Neural progenitor cell (in vitro differentiated cells): ENCODE results near the gene GRIK2. TPM values are rescaled to one million over a fixed set of nuclear protein-coding genes. Genes with fewer than 3 reads are reported as not detected.

ENCODE experiments used
- DNase-seq: peaks from one replicate; pipeline ENCODE4 v3.0.0-alpha.2; 2016; ENCODE audit warnings: low spot score
- H2AFZ ChIP-seq: fragments of 200-600 bp; sonication (generic); replicated peaks from 2 replicates; pipeline ENCODE4 v1.6.1; 2016; ENCODE audit warnings: antibody characterized with exemption
- H3F3A ChIP-seq: fragments of 200-600 bp; sonication (generic); 2 replicates; pipeline ENCODE4 v1.6.1; 2016; ENCODE audit warnings: antibody characterized with exemption, low read depth
- H3K27ac ChIP-seq: fragments of 200-600 bp; sonication (generic); 2 replicates; pipeline ENCODE4 v1.5.1; 2016; ENCODE audit warnings: mild to moderate bottlenecking
- H3K27me3 ChIP-seq: fragments of 200-600 bp; sonication (generic); 2 replicates; pipeline ENCODE4 v1.6.1; 2016; ENCODE audit warnings: mild to moderate bottlenecking, moderate library complexity
- H3K36me3 ChIP-seq: fragments of 200-600 bp; sonication (generic); 2 replicates; pipeline ENCODE4 v1.5.1; 2016
- H3K4me1 ChIP-seq: fragments of 200-600 bp; sonication (generic); 2 replicates; pipeline ENCODE4 v1.6.1; 2016; ENCODE audit warnings: mixed run types
- H3K4me2 ChIP-seq: fragments of 200-600 bp; sonication (generic); 2 replicates; pipeline ENCODE4 v1.6.1; 2016
- H3K4me3 ChIP-seq: fragments of 200-600 bp; sonication (generic); 2 replicates; pipeline ENCODE4 v1.5.1; 2016
- H3K79me2 ChIP-seq: fragments of 200-600 bp; sonication (generic); 2 replicates; pipeline ENCODE4 v1.6.1; 2016; ENCODE audit warnings: low read depth
- H3K9ac ChIP-seq: fragments of 200-600 bp; sonication (generic); 2 replicates; pipeline ENCODE4 v1.6.1; 2016
- H3K9me3 ChIP-seq: fragments of 200-600 bp; sonication (generic); 2 replicates; pipeline ENCODE4 v1.5.1; 2016; ENCODE audit warnings: low read depth
- H4K20me1 ChIP-seq: fragments of 200-600 bp; sonication (generic); 2 replicates; pipeline ENCODE4 v1.6.1; 2016; ENCODE audit warnings: low read depth
- H3K27ac Mint-ChIP-seq: 3 replicates; pipeline ENCODE4 v1.8.0; 2021; ENCODE audit warnings: mixed read lengths
- H3K27me3 Mint-ChIP-seq: 2 replicates; pipeline ENCODE4 v1.8.0; 2022; ENCODE audit warnings: low read depth, mild to moderate bottlenecking, inconsistent platforms, moderate library complexity, mixed read lengths; ENCODE audit not compliant: insufficient read depth
- H3K36me3 Mint-ChIP-seq: 3 replicates; pipeline ENCODE4 v1.8.0; 2021; ENCODE audit warnings: mixed read lengths
- H3K4me1 Mint-ChIP-seq: 3 replicates; pipeline ENCODE4 v1.8.0; 2021; ENCODE audit warnings: mixed read lengths
- H3K4me3 Mint-ChIP-seq: 3 replicates; pipeline ENCODE4 v1.8.0; 2021; ENCODE audit warnings: mild to moderate bottlenecking, moderate library complexity, mixed read lengths
- H3K9me3 Mint-ChIP-seq: 3 replicates; pipeline ENCODE4 v1.8.0; 2020; ENCODE audit warnings: mixed read lengths
- CTCF ChIP-seq: fragments of 200-600 bp; sonication (generic); IDR thresholded peaks from 2 replicates; pipeline ENCODE4 v1.5.1; 2017; ENCODE audit warnings: antibody characterized with exemption, mild to moderate bottlenecking
- EZH2 ChIP-seq: fragments of 200-600 bp; sonication (generic); IDR thresholded peaks from 2 replicates; pipeline ENCODE4 v1.6.1; 2017; ENCODE audit warnings: antibody characterized with exemption, mild to moderate bottlenecking, moderate library complexity
- EZH2phosphoT487 ChIP-seq: fragments of 200-600 bp; sonication (generic); IDR thresholded peaks from 2 replicates; pipeline ENCODE4 v1.6.1; 2017; ENCODE audit warnings: antibody characterized with exemption
- total RNA-seq: library from RNA; depleted of rRNA; stranded (reverse); fragments of >200 nt; gene quantifications from 2 replicates; pipeline ENCODE4 v1.2.3, GENCODE V29; 2015; ENCODE audit warnings: low replicate concordance

The GRIK2 gene
- total RNA-seq, 1 donor from 2014 or later: 0.88 TPM

GRCh38 chr6:101434601-101435000 is 41.1 kb downstream of the GRIK2 start:
- Mint-ChIP-seq H3K4me3 (no peak overlapping the region), H3K4me1 (peaks cover 12% of the 10 kb centered on the region), H3K27ac (no peak overlapping the region), H3K27me3 (no peaks in the 10 kb centered on the region), H3K36me3 (no peaks in the 10 kb centered on the region), H3K9me3 (no peaks in the 10 kb centered on the region)
- no peak for DNase-seq
- Histone ChIP-seq H2AFZ (no peak overlapping the region), H3K9me3 (no peaks in the 10 kb centered on the region), H3K4me3 (no peak overlapping the region), H3K79me2 (no peaks in the 10 kb centered on the region), H3F3A (no peaks in the 10 kb centered on the region), H4K20me1 (no peaks in the 10 kb centered on the region), H3K27me3 (no peaks in the 10 kb centered on the region), H3K4me2 (no peak overlapping the region), H3K9ac (no peak overlapping the region), H3K27ac (no peak overlapping the region), H3K4me1 (no peaks in the 10 kb centered on the region), H3K36me3 (no peaks in the 10 kb centered on the region)
- no peak for TF ChIP-seq CTCF
- TF ChIP-seq EZH2: no peak

DNA sequence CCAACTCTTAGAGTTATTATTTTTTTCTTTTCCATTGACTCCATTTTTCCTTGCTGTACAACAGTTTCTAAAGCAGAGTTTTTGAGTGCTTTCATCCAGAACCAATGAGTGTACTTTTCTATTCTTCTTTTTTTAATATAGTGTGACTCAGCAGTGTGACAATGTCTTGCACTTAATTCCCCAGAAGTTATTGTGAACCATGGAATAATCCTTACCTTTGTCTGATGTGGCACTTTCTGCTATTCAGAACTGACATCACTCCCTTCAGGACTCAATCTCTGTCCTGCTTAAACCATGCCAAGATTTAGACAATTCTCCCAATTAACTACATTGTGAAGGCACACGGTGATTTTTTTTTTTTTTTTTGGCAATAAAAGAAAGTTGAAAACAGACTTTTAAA is 41.5 kb downstream of the GRIK2 start:
- H3K4me3 Mint-ChIP-seq: no peak overlapping the region
- no peaks in the 10 kb centered on the region for H3K36me3 ChIP-seq
- H3K27ac ChIP-seq: no peak overlapping the region
- H3K9ac ChIP-seq: no peak overlapping the region
- H3K36me3 Mint-ChIP-seq: no peaks in the 10 kb centered on the region
- no peaks in the 10 kb centered on the region for H4K20me1 ChIP-seq
- H3K27ac Mint-ChIP-seq: no peak overlapping the region
- no peak for DNase-seq
- H3K79me2 ChIP-seq: no peaks in the 10 kb centered on the region
- no peak overlapping the region for H3K4me3 ChIP-seq
- no peak overlapping the region for H3K4me2 ChIP-seq
- no peaks in the 10 kb centered on the region for H3K9me3 ChIP-seq
- H2AFZ ChIP-seq: no peak overlapping the region
- TF ChIP-seq EZH2 (no peak), EZH2phosphoT487 (no peak), CTCF (no peak)
- no peaks in the 10 kb centered on the region for H3K4me1 ChIP-seq
- H3K27me3 Mint-ChIP-seq: no peaks in the 10 kb centered on the region
- H3K4me1 Mint-ChIP-seq: peaks cover 12% of the 10 kb centered on the region
- H3K9me3 Mint-ChIP-seq: no peaks in the 10 kb centered on the region
- no peaks in the 10 kb centered on the region for H3K27me3 ChIP-seq
- H3F3A ChIP-seq: no peaks in the 10 kb centered on the region

GRCh38 chr6:101439790-101440189 is 46.3 kb downstream of the GRIK2 start:
- no peaks in the 10 kb centered on the region for H3K4me1 ChIP-seq
- no peak overlapping the region for H3K4me3 ChIP-seq
- no peak overlapping the region for H3K9ac ChIP-seq
- DNase-seq: no peak
- H3K4me3 Mint-ChIP-seq: no peak overlapping the region
- no peak overlapping the region for H2AFZ ChIP-seq
- no peak overlapping the region for H3K4me2 ChIP-seq
- no peaks in the 10 kb centered on the region for H3K9me3 ChIP-seq
- no peak overlapping the region for H3K27ac Mint-ChIP-seq
- H3K27me3 ChIP-seq: no peaks in the 10 kb centered on the region
- no peaks in the 10 kb centered on the region for H4K20me1 ChIP-seq
- peaks cover 13% of the 10 kb centered on the region for H3K4me1 Mint-ChIP-seq
- TF ChIP-seq EZH2phosphoT487 (no peak), EZH2 (no peak), CTCF (no peak)
- H3K27me3 Mint-ChIP-seq: no peaks in the 10 kb centered on the region
- no peaks in the 10 kb centered on the region for H3K36me3 Mint-ChIP-seq
- no peaks in the 10 kb centered on the region for H3F3A ChIP-seq
- no peaks in the 10 kb centered on the region for H3K9me3 Mint-ChIP-seq
- H3K36me3 ChIP-seq: no peaks in the 10 kb centered on the region
- no peaks in the 10 kb centered on the region for H3K79me2 ChIP-seq
- no peak overlapping the region for H3K27ac ChIP-seq

GRCh38 chr6:101443315-101443714 is 49.8 kb downstream of the GRIK2 start:
- peaks cover 4% of the 10 kb centered on the region for H3K4me1 Mint-ChIP-seq
- Histone ChIP-seq H3K4me2 (no peak overlapping the region), H3K36me3 (no peaks in the 10 kb centered on the region), H2AFZ (no peak overlapping the region), H3K9me3 (no peaks in the 10 kb centered on the region), H3K4me1 (no peaks in the 10 kb centered on the region), H3K79me2 (no peaks in the 10 kb centered on the region), H3K9ac (no peak overlapping the region), H3K27me3 (no peaks in the 10 kb centered on the region), H4K20me1 (no peaks in the 10 kb centered on the region), H3K27ac (no peak overlapping the region), H3F3A (no peaks in the 10 kb centered on the region), H3K4me3 (no peak overlapping the region)
- H3K9me3 Mint-ChIP-seq: no peaks in the 10 kb centered on the region
- H3K36me3 Mint-ChIP-seq: no peaks in the 10 kb centered on the region
- no peak for DNase-seq
- H3K27me3 Mint-ChIP-seq: no peaks in the 10 kb centered on the region
- TF ChIP-seq CTCF (no peak), EZH2 (no peak), EZH2phosphoT487 (no peak)
- no peak overlapping the region for H3K4me3 Mint-ChIP-seq
- H3K27ac Mint-ChIP-seq: no peak overlapping the region
